UCSD-AML1 (cell line): ENCODE results near the gene XK.

Experiments
- DNase-seq: peaks from one replicate; lab custom pipeline; 2025; ENCODE audit not compliant: unreplicated experiment; lab: John Stamatoyannopoulos, UW

The XK gene

GRCh38 chrX:37678574-37678973 is 7.0 kb upstream of the XK start:
- no peak for DNase-seq

- no peak for DNase-seq
Observed at GRCh38 chrX:37679230-37679629, 6.4 kb upstream of the XK start.

- no peak for DNase-seq
Observed at GRCh38 chrX:37679888-37680287, 5.7 kb upstream of the XK start.

DNA sequence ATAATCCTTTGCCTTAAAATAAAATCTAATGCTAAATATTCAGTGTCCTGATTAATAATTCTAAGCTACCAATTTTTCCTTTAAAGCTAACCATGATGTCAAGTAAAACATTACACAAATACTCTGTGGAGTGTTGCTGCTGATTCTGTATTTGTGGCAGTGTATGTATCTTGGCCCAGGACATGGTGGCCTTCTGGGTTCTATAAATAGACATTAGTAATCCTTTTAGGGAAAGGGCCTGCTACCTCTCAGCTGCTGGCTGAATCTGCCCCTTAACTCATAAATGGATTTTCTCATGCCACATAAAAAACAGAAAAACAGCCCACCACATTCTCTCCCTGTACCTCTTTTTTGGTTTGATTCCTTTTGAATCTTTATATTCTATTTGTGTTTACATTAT is 1.2 kb upstream of the XK start:
- no peak for DNase-seq

DNA sequence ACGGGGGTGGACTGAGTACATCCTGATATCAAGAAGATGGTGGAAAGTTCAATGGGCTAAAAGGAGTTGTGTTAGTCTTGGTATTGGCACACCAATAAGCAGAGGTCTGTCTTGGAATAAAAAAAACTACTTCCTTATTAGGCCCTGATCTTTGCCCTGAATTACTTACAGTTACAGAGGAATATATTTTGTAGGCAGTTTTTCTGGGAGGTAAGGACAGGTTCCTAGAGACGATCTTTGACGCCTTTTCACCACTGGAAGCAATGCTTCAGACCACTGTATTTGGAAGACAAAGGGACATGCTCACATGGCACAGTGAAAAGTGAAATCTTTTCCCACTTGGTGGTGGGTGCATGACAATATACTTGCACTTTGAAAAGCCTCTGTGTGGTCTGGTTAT is 618 bp upstream of the XK start:
- no peak for DNase-seq

DNA sequence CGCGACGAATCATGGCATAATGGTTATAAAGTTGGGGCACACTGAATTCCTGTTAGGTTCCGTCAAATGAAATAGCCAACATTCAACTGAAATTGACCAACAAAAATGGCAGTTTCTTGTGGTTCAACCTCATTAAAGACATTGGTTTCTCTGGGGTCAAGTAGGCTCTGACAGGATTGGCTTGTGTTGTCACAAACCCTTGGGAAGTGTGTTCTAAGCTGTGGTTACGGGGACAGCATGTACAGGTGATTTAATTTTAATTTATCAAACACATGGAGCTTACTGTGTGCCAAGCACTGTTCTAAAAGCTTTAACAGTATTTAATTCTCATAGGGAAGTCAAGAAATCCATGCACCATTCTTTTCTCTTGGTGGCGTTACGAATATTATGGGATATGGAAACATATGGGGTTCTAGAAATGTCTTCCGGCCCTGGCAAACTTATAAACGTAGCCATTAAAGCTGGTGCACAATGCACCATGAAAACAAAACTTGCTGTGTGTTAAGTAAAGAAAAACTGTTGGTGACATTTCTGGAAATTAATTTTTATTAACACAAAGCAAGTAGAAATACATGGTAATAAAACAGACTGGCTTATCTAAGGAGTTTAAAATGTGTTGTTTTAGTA is 891 bp downstream of the XK start:
- no peak for DNase-seq

DNA sequence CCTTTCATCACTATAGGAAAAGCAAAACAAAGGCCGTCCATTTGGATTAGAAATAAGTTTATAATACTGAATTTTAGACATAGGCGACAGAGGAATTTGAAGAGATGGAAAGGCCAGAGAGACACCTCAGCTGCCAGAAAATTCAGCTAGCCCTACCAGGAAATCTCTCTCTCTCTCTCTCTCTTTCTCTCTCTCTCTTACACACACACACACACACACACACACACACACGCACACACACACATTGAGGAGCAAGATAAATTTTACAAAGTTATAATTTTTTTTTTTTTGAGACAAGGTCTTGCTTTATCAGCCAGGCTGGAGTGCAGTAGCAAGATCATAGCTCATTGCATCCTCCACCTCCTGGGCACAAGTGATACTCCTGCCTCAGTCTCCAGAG is 1.4 kb downstream of the XK start:
- DNase-seq, result no peak

- no peak for DNase-seq
Observed at GRCh38 chrX:37690119-37690518, 4.5 kb downstream of the XK start.

DNA sequence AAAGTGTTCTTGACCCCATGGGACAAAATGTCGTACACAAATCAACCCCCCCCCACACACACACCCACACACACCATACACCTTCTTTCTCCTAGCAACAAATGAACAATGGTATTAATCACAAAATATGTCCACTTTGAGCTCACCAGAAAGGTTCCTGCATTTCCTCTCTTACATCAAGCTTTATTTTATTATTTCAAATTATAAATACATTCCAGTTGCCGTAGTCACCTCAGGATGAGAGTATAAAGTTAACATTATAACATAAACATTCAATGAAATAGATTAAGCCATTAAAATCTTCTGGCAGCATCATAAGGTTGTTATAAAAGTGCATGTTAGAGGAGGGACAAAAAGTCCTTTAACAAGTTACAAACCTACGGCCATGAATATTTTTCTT is 7.3 kb downstream of the XK start:
- DNase-seq, result no peak

- DNase-seq, result no peak
Observed at GRCh38 chrX:37697169-37697760, 11.7 kb downstream of the XK start.

DNA sequence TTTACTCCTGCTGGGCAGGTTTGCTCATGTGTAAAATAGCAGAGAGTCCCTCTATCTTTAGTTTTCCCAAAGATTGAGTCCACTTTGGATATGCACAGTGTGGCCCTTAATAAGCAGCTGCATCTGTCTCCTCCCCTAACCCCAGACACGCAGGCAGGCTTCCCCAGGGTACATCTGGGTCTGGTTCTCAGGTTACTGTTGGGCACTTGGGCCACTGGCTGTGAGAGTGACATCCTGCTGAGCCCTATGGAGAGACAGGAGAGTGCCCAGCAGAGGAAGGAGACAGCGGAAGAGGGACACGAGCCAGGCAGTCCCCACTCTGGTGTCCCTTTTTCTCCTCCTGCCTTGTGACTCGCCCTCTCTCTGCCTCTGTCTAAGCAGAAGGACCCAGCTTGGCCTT is 16.0 kb downstream of the XK start:
- no peak for DNase-seq

DNA sequence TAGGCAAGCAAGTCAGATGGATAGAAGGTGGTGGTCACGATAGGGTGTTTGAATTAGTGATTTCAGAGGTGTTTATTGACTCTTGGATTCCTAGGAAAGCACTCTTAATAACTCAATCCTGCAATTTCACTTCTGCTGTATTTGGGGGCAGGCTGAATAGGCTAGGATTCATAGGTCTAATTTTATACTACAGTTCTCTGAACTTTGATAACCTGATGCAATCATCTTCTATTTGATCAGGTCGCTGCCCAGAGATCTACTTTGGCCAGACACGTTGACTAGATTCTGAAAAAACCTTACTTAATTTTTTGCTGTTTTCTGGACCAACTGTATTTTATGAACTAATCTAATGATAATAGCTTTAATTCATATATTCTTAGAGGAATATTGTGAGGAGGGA is 26.4 kb downstream of the XK start:
- DNase-seq, result no peak

DNA sequence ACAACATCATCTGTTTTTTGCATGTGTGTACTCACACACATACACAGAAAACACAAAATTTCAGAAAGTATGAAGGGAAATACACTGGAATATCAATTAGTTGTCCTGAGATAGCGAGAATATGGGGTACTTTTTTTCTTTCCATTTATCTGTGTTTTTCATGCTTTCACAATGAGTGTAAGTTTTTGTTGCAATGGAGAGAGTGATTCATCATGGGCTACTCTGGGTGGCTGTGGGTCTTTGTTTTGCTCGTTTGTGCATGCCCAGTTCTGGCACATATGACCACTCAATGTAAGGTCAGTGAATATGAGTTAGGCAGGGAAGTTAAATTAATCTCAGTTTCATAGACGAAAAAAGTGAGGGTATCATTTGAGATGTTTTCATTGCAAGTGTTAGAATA is 26.9 kb downstream of the XK start:
- DNase-seq, result no peak

- no peak for DNase-seq
Observed at GRCh38 chrX:37714479-37714878, 28.9 kb downstream of the XK start.

DNA sequence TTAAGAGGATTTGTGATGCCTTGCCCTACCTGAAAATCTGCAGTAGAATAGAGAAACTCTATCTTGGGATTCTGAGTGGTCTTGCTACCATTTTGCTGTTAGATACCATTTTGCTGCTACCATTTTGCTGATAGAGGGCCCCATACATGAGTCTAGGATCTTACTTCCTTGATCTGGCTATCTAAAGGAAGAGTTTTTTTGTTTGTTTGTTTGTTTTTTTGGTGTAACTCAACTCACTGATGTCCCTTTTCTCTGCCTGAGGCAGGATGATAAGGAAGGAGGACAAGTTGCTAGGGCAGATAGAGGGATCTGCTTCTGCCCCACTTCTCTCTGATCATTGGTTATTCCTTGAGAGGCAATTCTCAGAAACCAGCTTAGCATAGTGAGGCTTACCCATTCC is 31.0 kb downstream of the XK start:
- DNase-seq, result no peak

- no peak for DNase-seq
Observed at GRCh38 chrX:37717708-37718107, 32.1 kb downstream of the XK start.

DNA sequence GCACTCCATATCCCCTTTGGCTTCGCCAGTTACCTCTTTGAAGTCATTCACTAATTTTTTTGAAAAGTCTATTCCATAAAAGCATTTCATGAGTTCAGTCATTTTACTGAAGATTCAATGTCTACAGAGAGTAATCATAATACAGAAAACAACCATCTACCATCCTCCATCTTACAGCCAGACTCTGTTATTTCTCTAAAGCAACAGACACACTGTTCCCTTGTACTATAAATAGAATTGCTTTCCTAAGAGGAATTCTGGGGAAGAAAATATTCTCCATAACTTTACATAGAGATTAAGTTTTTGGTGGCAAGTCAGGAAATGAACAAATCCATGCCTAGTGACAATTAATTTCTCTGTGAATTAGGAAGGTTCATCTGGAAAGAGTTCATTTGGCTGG is 37.0 kb downstream of the XK start:
- DNase-seq, result no peak

- DNase-seq, result no peak
Observed at GRCh38 chrX:37726346-37726745, 40.8 kb downstream of the XK start.

DNA sequence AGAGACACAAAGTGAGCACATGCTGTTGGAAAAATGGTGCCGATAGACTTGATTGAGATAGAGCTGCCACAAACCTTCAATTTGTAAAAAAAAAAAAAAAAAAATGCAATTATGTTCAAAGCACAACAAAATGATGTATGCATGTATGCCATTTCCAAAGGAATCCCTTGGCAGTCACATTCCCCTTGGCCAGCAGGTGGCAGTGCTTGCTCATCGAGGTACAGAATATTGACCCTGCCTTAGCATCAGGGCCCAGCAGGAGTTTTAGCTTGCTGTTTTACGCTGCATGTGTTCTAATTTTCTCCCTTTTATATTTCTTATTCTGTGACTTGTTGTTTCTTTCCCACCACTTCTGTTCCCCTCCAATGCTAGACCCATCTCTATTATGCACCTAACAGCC is 59.8 kb downstream of the XK start:
- peak; percentile 75 for DNase-seq

DNA sequence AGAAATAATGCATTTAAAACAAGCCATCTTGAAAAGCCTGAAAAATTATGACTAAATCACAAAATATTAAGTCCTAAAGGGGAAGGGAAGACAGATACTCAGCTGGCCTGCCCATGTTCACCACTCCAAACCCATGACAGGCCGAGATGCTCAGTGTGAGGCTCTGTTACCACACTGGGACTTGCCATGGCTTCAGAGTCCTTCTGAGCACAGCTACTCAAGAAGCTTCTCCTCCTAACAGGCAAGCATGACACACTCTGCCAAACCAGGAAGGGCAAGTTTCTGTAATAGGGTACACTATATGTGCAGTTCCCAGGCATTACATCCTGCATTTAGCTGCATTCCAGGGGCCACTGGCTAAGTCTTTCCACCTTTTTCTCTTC is 60.2 kb downstream of the XK start:
- no peak for DNase-seq

- DNase-seq, result peak; percentile 13
Observed at GRCh38 chrX:37746218-37746941, 60.8 kb downstream of the XK start.

GRCh38 chrX:37746951-37747350 is 61.4 kb downstream of the XK start:
- no peak for DNase-seq

DNA sequence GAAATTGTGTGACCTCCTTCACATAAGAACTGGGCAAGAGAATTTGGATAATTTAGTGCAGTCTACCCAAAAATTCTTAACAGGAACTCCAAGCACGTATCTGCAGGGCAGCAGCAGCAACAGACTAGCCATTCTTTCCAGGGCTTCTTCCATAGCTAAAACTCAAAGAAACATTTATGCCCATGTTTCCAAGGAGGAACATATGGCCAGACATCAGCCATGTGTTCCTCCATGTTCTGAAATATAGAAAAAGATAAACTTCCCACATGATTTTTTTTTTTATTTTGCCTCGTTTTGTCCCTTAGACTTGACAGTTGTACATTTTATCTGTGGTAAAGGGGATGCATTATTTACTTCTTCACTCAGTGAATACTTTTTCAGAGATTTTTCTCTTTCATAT is 66.7 kb downstream of the XK start:
- no peak for DNase-seq
